T-cell (primary cell): ENCODE data around the gene APBB2. TPM values are rescaled to one million over a fixed set of nuclear protein-coding genes. Genes with fewer than 3 reads are reported as not detected.
"Not testable (repeated sequence)": the region's sequence is repeated elsewhere in the genome, so short reads cannot be mapped to it uniquely, and the experiment has no call there.

Experiments
- ATAC-seq, 4 experiments: fragments of 200-7000 bp in 3 of 4; fragments of 150-1000 bp in 1 of 4; cut with Tn5 transposase; replicated peaks in 1 of 4; 1 replicate in 3 of 4; 2 replicates in 1 of 4; pipeline ENCODE4 v1.10.0; 2021; ENCODE audit warnings: moderate library complexity in 3 of 4, mild to moderate bottlenecking in 2 of 4, moderate number of reproducible peaks in 1 of 4
- CTCF ChIA-PET, 2 donors: fragments of 300-600 bp; sonication (Branson Sonifier 250); formaldehyde crosslinking; loops; one replicate each; lab custom pipeline; 2022; ENCODE audit warnings: antibody characterized with exemption in 2 of 2; lab: Charles Lee
- POLR2A ChIA-PET, 2 donors: fragments of 300-600 bp; sonication (Branson Sonifier 250); formaldehyde crosslinking; loops; one replicate each; lab custom pipeline; 2022; ENCODE audit warnings: antibody characterized with exemption in 2 of 2; lab: Charles Lee
- DNase-seq, 35 experiments: peaks; one replicate each; pipeline versions ENCODE4 v3.0.0 to v3.0.0-alpha.2; 2013 to 2023
- H3K27ac ChIP-seq: one replicate; pipeline ENCODE4 v1.5.1; 2013; ENCODE audit warnings: low read length
- H3K27me3 ChIP-seq, 2 experiments: replicated peaks in 1 of 2; 1 replicate in 1 of 2; 2 replicates in 1 of 2; pipeline versions ENCODE4 v1.6.1 to v1.7.0; 2013; ENCODE audit warnings: low read length in 1 of 2, mixed read lengths in 1 of 2; ENCODE audit not compliant: control insufficient read depth in 2 of 2, insufficient read depth in 2 of 2; ENCODE audit errors: extremely low read depth in 1 of 2
- H3K36me3 ChIP-seq, 2 donors: 1 replicate in 1 of 2; 2 replicates in 1 of 2; pipeline versions ENCODE4 v1.6.1 to v1.7.0; 2013; ENCODE audit warnings: low read length in 1 of 2; ENCODE audit not compliant: control insufficient read depth in 2 of 2, insufficient read depth in 1 of 2; ENCODE audit errors: extremely low read depth in 1 of 2
- H3K4me1 ChIP-seq, 2 experiments: 1 replicate in 1 of 2; 2 replicates in 1 of 2; pipeline versions ENCODE4 v1.6.1 to v1.7.0; 2013; ENCODE audit warnings: low read length in 2 of 2, mixed read lengths in 1 of 2; ENCODE audit not compliant: insufficient read depth in 2 of 2, control insufficient read depth in 1 of 2; ENCODE audit errors: extremely low read depth in 1 of 2
- H3K4me3 ChIP-seq, 2 donors: 1 replicate in 1 of 2; 2 replicates in 1 of 2; pipeline versions ENCODE4 v1.5.1 to v1.7.0; 2013; ENCODE audit warnings: mild to moderate bottlenecking in 2 of 2, low read length in 1 of 2, moderate library complexity in 1 of 2; ENCODE audit not compliant: control insufficient read depth in 1 of 2; ENCODE audit errors: extremely low read depth in 1 of 2
- H3K9me3 ChIP-seq: 2 replicates; pipeline ENCODE4 v1.7.0; 2013
- H3K27ac Mint-ChIP-seq, 2 donors: one replicate each; pipeline ENCODE4 v1.8.0; 2020 to 2021; ENCODE audit warnings: mild to moderate bottlenecking in 2 of 2, mixed read lengths in 2 of 2
- H3K27me3 Mint-ChIP-seq, 2 donors: one replicate each; pipeline ENCODE4 v1.8.0; 2021 to 2022; ENCODE audit warnings: mixed read lengths in 2 of 2
- H3K36me3 Mint-ChIP-seq: one replicate; pipeline ENCODE4 v1.8.0; 2021; ENCODE audit warnings: mixed read lengths
- H3K4me1 Mint-ChIP-seq, 3 donors: one replicate each; pipeline ENCODE4 v1.8.0; 2020 to 2022; ENCODE audit warnings: mixed read lengths in 3 of 3, mild to moderate bottlenecking in 1 of 3
- H3K4me3 Mint-ChIP-seq, 3 donors: one replicate each; pipeline ENCODE4 v1.8.0; 2020 to 2022; ENCODE audit warnings: mild to moderate bottlenecking in 3 of 3, mixed read lengths in 3 of 3, moderate library complexity in 3 of 3
- H3K9me3 Mint-ChIP-seq, 3 donors: one replicate each; pipeline ENCODE4 v1.8.0; 2020 to 2022; ENCODE audit warnings: mixed read lengths in 3 of 3
- WGBS: methylation state at CpG from one replicate; pipeline ENCODE4 v1.1.5; 2013; ENCODE audit warnings: missing lambda C conversion rate; ENCODE audit not compliant: insufficient coverage; 5-methylcytosine and 5-hydroxymethylcytosine counted together
- total RNA-seq, 35 experiments: library from RNA in 6 of 35; stranded (reverse) in 6 of 35; fragments of 120-200 nt in 1 of 35; gene quantifications; one replicate each; pipeline versions ENCODE4 v1.2.1 to v1.2.4 and lab custom pipeline; 2013 to 2026

Gene APBB2
- total RNA-seq, 5 donors from 2014 or later (not counting 1 experiment from before 2014, with no cell fraction given) = 0.23 to 1.6 (median 0.70) TPM

- Mint-ChIP-seq H3K4me3 (no peak overlapping the region), H3K36me3 (no peaks in the 10 kb centered on the region), H3K27me3 (peaks cover 4 to 7% of the 10 kb centered on the region in 2 donors), H3K4me1 (no peaks in the 10 kb centered on the region), H3K27ac (no peak overlapping the region), H3K9me3 (peaks cover 0 to 1% (median 0%) of the 10 kb centered on the region in 3 donors)
- POLR2A ChIA-PET = no interaction called here
- H3K27ac ChIP-seq = no peak overlapping the region
- CTCF ChIA-PET = no interaction called here
- H3K27me3 ChIP-seq = no peaks in the 10 kb centered on the region
- no peaks in the 10 kb centered on the region for H3K9me3 ChIP-seq
- H3K36me3 ChIP-seq = no peaks in the 10 kb centered on the region
- no peak overlapping the region for H3K4me3 ChIP-seq
- no peaks in the 10 kb centered on the region for H3K4me1 ChIP-seq
- no peak for DNase-seq
- ATAC-seq = no peak
- WGBS = no CpG with 5 or more reads among the region's 5 CpGs
Measured at GRCh38 chr4:41154814-41155177, 59.5 kb downstream of the APBB2 start.

- ChIA-PET CTCF (no interaction called here), POLR2A (no interaction called here)
- 100% methylated on average over 1 of the region's 6 CpGs for WGBS
- Mint-ChIP-seq H3K9me3 (peaks cover 0 to 4% (median 0%) of the 10 kb centered on the region in 3 donors), H3K36me3 (no peaks in the 10 kb centered on the region), H3K27me3 (peaks cover 4 to 7% of the 10 kb centered on the region in 2 donors), H3K4me1 (no peaks in the 10 kb centered on the region), H3K27ac (no peak overlapping the region), H3K4me3 (no peak overlapping the region)
- Histone ChIP-seq H3K27ac (no peak overlapping the region), H3K4me1 (no peaks in the 10 kb centered on the region), H3K4me3 (no peak overlapping the region), H3K27me3 (no peaks in the 10 kb centered on the region), H3K36me3 (no peaks in the 10 kb centered on the region), H3K9me3 (no peaks in the 10 kb centered on the region)
- DNase-seq = no peak
- no peak for ATAC-seq
Measured at GRCh38 chr4:41154010-41154813, 60.1 kb downstream of the APBB2 start.

- ATAC-seq (no peak), DNase-seq (no peak)
- Histone ChIP-seq H3K27ac (no peak overlapping the region), H3K4me1 (no peaks in the 10 kb centered on the region), H3K4me3 (no peak overlapping the region), H3K36me3 (no peaks in the 10 kb centered on the region), H3K27me3 (no peaks in the 10 kb centered on the region), H3K9me3 (no peaks in the 10 kb centered on the region)
- no peak overlapping the region for H3K27ac Mint-ChIP-seq
- H3K9me3 Mint-ChIP-seq = peaks cover 0 to 4% (median 0%) of the 10 kb centered on the region in 3 donors
- no peak overlapping the region for H3K4me3 Mint-ChIP-seq
- H3K36me3 Mint-ChIP-seq = no peaks in the 10 kb centered on the region
- POLR2A ChIA-PET = no interaction called here
- no CpG with 5 or more reads among the region's 2 CpGs for WGBS
- H3K4me1 Mint-ChIP-seq = no peaks in the 10 kb centered on the region
- CTCF ChIA-PET = no interaction called here
- H3K27me3 Mint-ChIP-seq = peaks cover 2 to 6% of the 10 kb centered on the region in 2 donors
Measured at GRCh38 chr4:41150401-41150800, 63.9 kb downstream of the APBB2 start.

- not testable (repeated sequence) for H3K27ac Mint-ChIP-seq, ATAC-seq
Measured at GRCh38 chr4:41149568-41149967, 64.8 kb downstream of the APBB2 start.

GRCh38 chr4:41148931-41149330 is 65.4 kb downstream of the APBB2 start:
- no peak overlapping the region for H3K27ac ChIP-seq
- Mint-ChIP-seq H3K36me3 (no peaks in the 10 kb centered on the region), H3K27me3 (peaks cover 2 to 3% of the 10 kb centered on the region in 2 donors), H3K4me1 (no peaks in the 10 kb centered on the region), H3K27ac (no peak overlapping the region), H3K4me3 (no peak overlapping the region), H3K9me3 (peaks cover 0 to 4% (median 0%) of the 10 kb centered on the region in 3 donors)
- no peaks in the 10 kb centered on the region for H3K9me3 ChIP-seq
- DNase-seq (no peak), ATAC-seq (no peak)
- H3K4me3 ChIP-seq = no peak overlapping the region
- ChIA-PET CTCF (no interaction called here), POLR2A (no interaction called here)
- WGBS = no CpG with 5 or more reads among the region's 4 CpGs
- no peaks in the 10 kb centered on the region for H3K36me3 ChIP-seq
- no peaks in the 10 kb centered on the region for H3K27me3 ChIP-seq
- no peaks in the 10 kb centered on the region for H3K4me1 ChIP-seq

More at GRCh38 chr4:41149568-41149967, 64.8 kb downstream of the APBB2 start:
- H3K27me3 Mint-ChIP-seq, H3K9me3 ChIP-seq, H3K4me3 ChIP-seq, H3K4me1 Mint-ChIP-seq, DNase-seq, H3K4me3 Mint-ChIP-seq, H3K9me3 Mint-ChIP-seq, H3K36me3 Mint-ChIP-seq, H3K36me3 ChIP-seq, H3K4me1 ChIP-seq, CTCF ChIA-PET, H3K27me3 ChIP-seq, H3K27ac ChIP-seq, POLR2A ChIA-PET: not testable (repeated sequence)
- whole genome bisulfite sequencing = no CpG with 5 or more reads among the region's 4 CpGs

- ChIA-PET POLR2A (no interaction called here), CTCF (no interaction called here)
- Histone ChIP-seq H3K27ac (no peak overlapping the region), H3K9me3 (no peaks in the 10 kb centered on the region), H3K4me1 (no peaks in the 10 kb centered on the region), H3K36me3 (no peaks in the 10 kb centered on the region), H3K27me3 (no peaks in the 10 kb centered on the region), H3K4me3 (no peak overlapping the region)
- H3K27ac Mint-ChIP-seq = no peak overlapping the region
- no peak for DNase-seq
- no CpG with 5 or more reads among the region's 4 CpGs for WGBS
- no peak overlapping the region for H3K4me3 Mint-ChIP-seq
- H3K36me3 Mint-ChIP-seq = no peaks in the 10 kb centered on the region
- H3K4me1 Mint-ChIP-seq = no peaks in the 10 kb centered on the region
- H3K27me3 Mint-ChIP-seq = peaks cover 2 to 3% of the 10 kb centered on the region in 2 donors
- H3K9me3 Mint-ChIP-seq = peaks cover 0 to 4% (median 0%) of the 10 kb centered on the region in 3 donors
- ATAC-seq = no peak
Measured at GRCh38 chr4:41148292-41148691, 66.0 kb downstream of the APBB2 start.
